HCT116 (cell line): ENCODE measurements around the gene NEK6. TPM values are rescaled to one million over a fixed set of nuclear protein-coding genes. Genes with fewer than 3 reads are reported as not detected.

Source experiments
- ATAC-seq: fragments of 200-7000 bp; cut with Tn5 transposase; 2 replicates; pipeline ENCODE4 v1.9.1; 2020; ENCODE audit warnings: mild to moderate bottlenecking, moderate library complexity
- BruUV-seq: library from RNA; stranded (reverse); fragments of 400-500 nt; replicated peaks from 2 replicates; lab custom pipeline; 2021; lab: Mats Ljungman, UMichigan
- CTCF ChIA-PET: fragments of 300-600 bp; sonication (Branson Sonifier 250); formaldehyde crosslinking; loops from one replicate; lab custom pipeline; 2021; ENCODE audit warnings: antibody characterized with exemption; lab: Charles Lee
- POLR2A ChIA-PET: fragments of 300-600, 350-600 bp; sonication (Branson Sonifier 250); formaldehyde crosslinking; loops from one replicate; lab custom pipeline; 2021; ENCODE audit warnings: antibody characterized with exemption; lab: Charles Lee
- RAD21 ChIA-PET, 2 experiments: fragments of 300-600 bp; sonication (Branson Sonifier 250); formaldehyde crosslinking; loops; one replicate each; lab custom pipeline; 2023; ENCODE audit warnings: low total read pairs in 2 of 2; ENCODE audit not compliant: uncharacterized antibody in 2 of 2, unreplicated experiment in 2 of 2, low non-redundant PET in 1 of 2; lab: Charles Lee
- DNase-seq: peaks from one replicate; pipeline ENCODE4 v3.0.0-alpha.2; 2010; ENCODE audit warnings: low read depth, low spot score
- H2AFZ ChIP-seq: fragments of 200-600 bp; shearing (Covaris generic), sonication (generic); 2 replicates; pipeline ENCODE4 v1.6.1; 2017; ENCODE audit warnings: low read depth, mixed run types, mixed read lengths, antibody characterized with exemption, low read length; ENCODE audit not compliant: poor library complexity, severe bottlenecking
- H3K27ac ChIP-seq: 2 replicates; pipeline ENCODE4 v1.5.1; 2012; ENCODE audit warnings: low read depth, low read length
- H3K27me3 ChIP-seq: fragments of 200-600 bp; sonication (generic); 2 replicates; pipeline ENCODE4 v1.6.1; 2016; ENCODE audit warnings: mixed run types, low read length, mixed read lengths; ENCODE audit not compliant: insufficient read depth
- H3K36me3 ChIP-seq, 2 experiments: fragments of 200-500 bp in 1 of 2; fragments of 200-600 bp in 1 of 2; sonication (Bioruptor generic) in 1 of 2; sonication (generic) in 1 of 2; 2 replicates each; pipeline versions ENCODE4 v1.5.1 to v1.6.1; 2014 to 2016; ENCODE audit warnings: low read length in 2 of 2, inconsistent platforms in 1 of 2, mixed read lengths in 1 of 2, mixed run types in 1 of 2; ENCODE audit not compliant: insufficient read depth in 2 of 2, control insufficient read depth in 1 of 2
- H3K4me1 ChIP-seq, 2 experiments: fragments of 200-600 bp in 1 of 2; sonication (generic) in 1 of 2; 2 replicates each; pipeline versions ENCODE4 v1.5.1 to v1.6.1; 2012 to 2017; ENCODE audit warnings: low read length in 2 of 2, inconsistent platforms in 1 of 2, mild to moderate bottlenecking in 1 of 2, mixed read lengths in 1 of 2, mixed run types in 1 of 2, moderate library complexity in 1 of 2; ENCODE audit not compliant: insufficient read depth in 2 of 2, control insufficient read depth in 1 of 2
- H3K4me2 ChIP-seq: fragments of 200-600 bp; sonication (generic); 2 replicates; pipeline ENCODE4 v1.6.1; 2017; ENCODE audit warnings: mixed run types, low read length, mixed read lengths
- H3K4me3 ChIP-seq, 2 experiments: fragments of 200-600 bp in 1 of 2; sonication (generic) in 1 of 2; replicated peaks in 1 of 2; 2 replicates each; pipeline ENCODE4 v1.5.1; 2011 to 2016; ENCODE audit warnings: low read length in 2 of 2, control low read depth in 1 of 2, low read depth in 1 of 2, mild to moderate bottlenecking in 1 of 2, mixed read lengths in 1 of 2, mixed run types in 1 of 2
- H3K79me2 ChIP-seq: fragments of 200-600 bp; sonication (generic); 2 replicates; pipeline ENCODE4 v1.6.1; 2017; ENCODE audit warnings: mild to moderate bottlenecking, mixed run types, low read length, moderate library complexity, mixed read lengths; ENCODE audit not compliant: insufficient read depth
- H3K9ac ChIP-seq: fragments of 200-600 bp; sonication (generic); 2 replicates; pipeline ENCODE4 v1.6.1; 2016; ENCODE audit warnings: low read length, mixed read lengths
- H3K9me2 ChIP-seq: fragments of 200-600 bp; sonication (generic), shearing (Covaris generic); 2 replicates; pipeline ENCODE4 v1.6.1; 2017; ENCODE audit warnings: mixed run types, mild to moderate bottlenecking, moderate library complexity; ENCODE audit not compliant: insufficient read depth
- H3K9me3 ChIP-seq, 2 experiments: fragments of 200-500 bp in 1 of 2; fragments of 200-600 bp in 1 of 2; sonication (Bioruptor generic) in 1 of 2; sonication (generic) in 1 of 2; 2 replicates each; pipeline ENCODE4 v1.6.1; 2014 to 2017; ENCODE audit warnings: low read length in 2 of 2, mixed read lengths in 2 of 2, inconsistent platforms in 1 of 2, low read depth in 1 of 2, mild to moderate bottlenecking in 1 of 2, mixed run types in 1 of 2, moderate library complexity in 1 of 2; ENCODE audit not compliant: control insufficient read depth in 1 of 2, insufficient read depth in 1 of 2
- H4K20me1 ChIP-seq: fragments of 200-600 bp; sonication (generic), shearing (Covaris generic); 2 replicates; pipeline ENCODE4 v1.6.1; 2017; ENCODE audit warnings: mixed run types, mild to moderate bottlenecking, moderate library complexity; ENCODE audit not compliant: insufficient read depth
- ATF3 ChIP-seq: IDR thresholded peaks from 2 replicates; pipeline ENCODE4 v1.6.1; 2012
- CEBPB ChIP-seq: IDR thresholded peaks from 2 replicates; pipeline ENCODE4 v1.6.1; 2012; ENCODE audit warnings: low read depth
- CTCF ChIP-seq, 3 experiments: fragments of 200-600 bp in 1 of 3; sonication (generic) in 1 of 3; IDR thresholded peaks in 2 of 3; conservative IDR thresholded peaks in 1 of 3; 2 replicates each; pipeline ENCODE4 v1.5.1; 2012 to 2017; ENCODE audit warnings: low read depth in 2 of 3, low read length in 2 of 3, antibody characterized with exemption in 1 of 3, borderline replicate concordance in 1 of 3, control low read depth in 1 of 3, mild to moderate bottlenecking in 1 of 3, mixed read lengths in 1 of 3, mixed run types in 1 of 3, moderate library complexity in 1 of 3; ENCODE audit not compliant: insufficient read depth in 1 of 3
- EGR1 ChIP-seq: IDR thresholded peaks from 2 replicates; pipeline ENCODE4 v1.6.1; 2012; ENCODE audit warnings: low read depth
- ELF1 ChIP-seq: IDR thresholded peaks from 2 replicates; pipeline ENCODE4 v1.6.1; 2012; ENCODE audit warnings: low read depth, borderline replicate concordance
- EZH2 ChIP-seq: fragments of 200-600 bp; sonication (generic); IDR thresholded peaks from 2 replicates; pipeline ENCODE4 v1.6.1; 2017; ENCODE audit warnings: antibody characterized with exemption, mixed run types
- EZH2phosphoT487 ChIP-seq: fragments of 200-600 bp; IDR thresholded peaks from 2 replicates; pipeline ENCODE4 v1.6.1; 2018; ENCODE audit warnings: antibody characterized with exemption, borderline replicate concordance
- JUND ChIP-seq: IDR thresholded peaks from 2 replicates; pipeline ENCODE4 v1.6.1; 2012
- MAX ChIP-seq: IDR thresholded peaks from 2 replicates; pipeline ENCODE4 v1.6.1; 2012
- POLR2A ChIP-seq: IDR thresholded peaks from 2 replicates; pipeline ENCODE4 v1.7.0; 2011; ENCODE audit warnings: borderline replicate concordance; ENCODE audit not compliant: insufficient read depth, insufficient read length; ENCODE audit errors: extremely low read depth
- POLR2AphosphoS5 ChIP-seq: IDR thresholded peaks from 2 replicates; pipeline ENCODE4 v1.6.1; 2011; ENCODE audit warnings: mild to moderate bottlenecking, low read depth, low read length, moderate library complexity
- SIN3A ChIP-seq: IDR thresholded peaks from 2 replicates; pipeline ENCODE4 v1.6.1; 2012; ENCODE audit warnings: low read depth
- SP1 ChIP-seq: IDR thresholded peaks from 2 replicates; pipeline ENCODE4 v1.6.1; 2012; ENCODE audit warnings: low read depth
- SRF ChIP-seq: IDR thresholded peaks from 2 replicates; pipeline ENCODE4 v1.6.1; 2012; ENCODE audit warnings: low read depth
- TCF7L2 ChIP-seq: IDR thresholded peaks from 2 replicates; pipeline ENCODE4 v1.7.0; 2011; ENCODE audit warnings: borderline replicate concordance, inconsistent platforms; ENCODE audit not compliant: insufficient read depth, insufficient read length; ENCODE audit errors: extremely low read depth
- ZNF274 ChIP-seq: fragments of 200-500 bp; sonication (Bioruptor generic); IDR thresholded peaks from 2 replicates; pipeline ENCODE4 v1.6.1; 2014; ENCODE audit warnings: mild to moderate bottlenecking, low read depth, low read length, inconsistent platforms
- intact Hi-C: fragments of 100-400 bp; cut with micrococcal nuclease; formaldehyde crosslinking; loops from 2 replicates; pipeline ENCODE4 v1.10.0; 2022
- total RNA-seq: library from RNA; stranded (reverse); gene quantifications from one replicate; pipeline ENCODE4 v1.2.1, GENCODE V29; 2021; ENCODE audit not compliant: unreplicated experiment
- TF ChIP-seq, protein P1 (sequence below): IDR thresholded peaks from 2 replicates; pipeline ENCODE4 v1.6.1; 2011; ENCODE audit warnings: mild to moderate bottlenecking, low read length, moderate library complexity; ENCODE audit not compliant: insufficient replicate concordance; ENCODE audit errors: extremely low read depth
- TF ChIP-seq, protein P2 (sequence below): IDR thresholded peaks from 2 replicates; pipeline ENCODE4 v1.6.1; 2012; ENCODE audit warnings: low read depth

NEK6 gene
- total RNA-seq, 1 experiment from 2014 or later, result 40.8 TPM

DNA sequence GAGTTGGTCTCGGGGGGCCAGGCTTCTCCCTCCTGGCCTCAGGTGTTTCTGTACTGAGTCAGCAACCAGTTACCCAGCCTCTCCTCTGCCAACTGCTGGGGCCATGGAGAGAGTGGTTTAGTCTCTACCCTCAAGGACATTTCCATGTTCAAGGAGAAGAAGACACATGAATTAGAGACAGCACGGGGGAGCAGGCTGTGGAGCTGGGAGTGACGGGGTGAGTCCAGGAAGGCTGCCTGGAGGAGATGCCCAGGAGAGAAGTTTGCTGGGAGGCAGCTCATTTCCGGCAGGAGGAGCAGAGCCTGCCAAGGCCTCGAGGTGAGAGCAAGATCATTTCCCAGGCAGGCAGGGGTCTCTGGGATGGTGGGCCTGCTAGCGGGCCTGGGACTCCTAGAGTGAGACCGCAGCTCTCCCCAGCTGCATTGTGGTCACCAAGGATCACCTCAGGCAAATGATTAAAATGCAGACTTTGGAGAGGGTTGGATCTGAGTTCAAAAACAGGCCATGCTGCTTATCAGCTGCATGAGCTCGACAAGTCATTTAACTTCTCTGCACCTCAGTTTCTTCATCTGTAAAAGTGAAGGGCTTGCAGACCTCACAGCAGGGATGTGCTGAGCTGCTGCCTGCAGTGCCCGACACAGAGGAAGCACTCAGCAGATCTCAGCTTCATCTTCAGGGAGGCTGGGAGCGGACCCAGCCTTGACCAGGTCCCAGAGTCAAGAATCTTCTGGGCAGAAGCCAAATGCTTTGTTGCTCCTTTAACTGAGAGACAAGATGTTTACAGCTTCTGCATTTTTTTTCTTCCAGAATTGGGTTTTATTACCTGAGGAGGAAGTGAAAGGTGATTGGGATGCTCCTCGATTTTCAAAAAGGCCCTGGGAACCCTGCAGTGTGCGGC, 35.2 kb downstream of the NEK6 start:
- H3K27me3 ChIP-seq, result no peaks in the 10 kb centered on the region
- POLR2A ChIA-PET, result no interaction called here
- ATAC-seq (no peak), DNase-seq (no peak)
- intact Hi-C loops, result no loop called here
- peak overlapping the region; percentile 9; the same call in 1 of the 2 replicates for H3K4me2 ChIP-seq
- no peak overlapping the region for H3K9ac ChIP-seq
- H3K79me2 ChIP-seq, result peaks cover 15% of the 10 kb centered on the region
- H3K4me1 ChIP-seq, result peaks cover 33 to 78% of the 10 kb centered on the region in 2 experiments
- H3K36me3 ChIP-seq, result no peaks in the 10 kb centered on the region
- no peak overlapping the region for H2AFZ ChIP-seq
- no peaks in the 10 kb centered on the region for H4K20me1 ChIP-seq
- TF ChIP-seq ATF3 (no peak), MAX (no peak), EZH2 (no peak), EZH2phosphoT487 (no peak), SIN3A (no peak), JUND (no peak), POLR2A (no peak), EGR1 (no peak), POLR2AphosphoS5 (no peak), SRF (no peak), ELF1 (no peak), ZNF274 (no peak), TCF7L2 (no peak), CTCF (IDR thresholded peaks at IDR 0.05 in 2 of 3, conservative IDR thresholded peaks at IDR 0.05 in 1 of 3; ENCODE audit: borderline replicate concordance in 1 of 3, insufficient read depth in 1 of 3, low read depth in 2 of 3, low read length in 2 of 3) (no peak), SP1 (no peak), CEBPB (no peak)
- TF ChIP-seq, protein P1, sequence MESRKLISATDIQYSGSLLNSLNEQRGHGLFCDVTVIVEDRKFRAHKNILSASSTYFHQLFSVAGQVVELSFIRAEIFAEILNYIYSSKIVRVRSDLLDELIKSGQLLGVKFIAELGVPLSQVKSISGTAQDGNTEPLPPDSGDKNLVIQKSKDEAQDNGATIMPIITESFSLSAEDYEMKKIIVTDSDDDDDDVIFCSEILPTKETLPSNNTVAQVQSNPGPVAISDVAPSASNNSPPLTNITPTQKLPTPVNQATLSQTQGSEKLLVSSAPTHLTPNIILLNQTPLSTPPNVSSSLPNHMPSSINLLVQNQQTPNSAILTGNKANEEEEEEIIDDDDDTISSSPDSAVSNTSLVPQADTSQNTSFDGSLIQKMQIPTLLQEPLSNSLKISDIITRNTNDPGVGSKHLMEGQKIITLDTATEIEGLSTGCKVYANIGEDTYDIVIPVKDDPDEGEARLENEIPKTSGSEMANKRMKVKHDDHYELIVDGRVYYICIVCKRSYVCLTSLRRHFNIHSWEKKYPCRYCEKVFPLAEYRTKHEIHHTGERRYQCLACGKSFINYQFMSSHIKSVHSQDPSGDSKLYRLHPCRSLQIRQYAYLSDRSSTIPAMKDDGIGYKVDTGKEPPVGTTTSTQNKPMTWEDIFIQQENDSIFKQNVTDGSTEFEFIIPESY, result no peak
- TF ChIP-seq, protein P2, sequence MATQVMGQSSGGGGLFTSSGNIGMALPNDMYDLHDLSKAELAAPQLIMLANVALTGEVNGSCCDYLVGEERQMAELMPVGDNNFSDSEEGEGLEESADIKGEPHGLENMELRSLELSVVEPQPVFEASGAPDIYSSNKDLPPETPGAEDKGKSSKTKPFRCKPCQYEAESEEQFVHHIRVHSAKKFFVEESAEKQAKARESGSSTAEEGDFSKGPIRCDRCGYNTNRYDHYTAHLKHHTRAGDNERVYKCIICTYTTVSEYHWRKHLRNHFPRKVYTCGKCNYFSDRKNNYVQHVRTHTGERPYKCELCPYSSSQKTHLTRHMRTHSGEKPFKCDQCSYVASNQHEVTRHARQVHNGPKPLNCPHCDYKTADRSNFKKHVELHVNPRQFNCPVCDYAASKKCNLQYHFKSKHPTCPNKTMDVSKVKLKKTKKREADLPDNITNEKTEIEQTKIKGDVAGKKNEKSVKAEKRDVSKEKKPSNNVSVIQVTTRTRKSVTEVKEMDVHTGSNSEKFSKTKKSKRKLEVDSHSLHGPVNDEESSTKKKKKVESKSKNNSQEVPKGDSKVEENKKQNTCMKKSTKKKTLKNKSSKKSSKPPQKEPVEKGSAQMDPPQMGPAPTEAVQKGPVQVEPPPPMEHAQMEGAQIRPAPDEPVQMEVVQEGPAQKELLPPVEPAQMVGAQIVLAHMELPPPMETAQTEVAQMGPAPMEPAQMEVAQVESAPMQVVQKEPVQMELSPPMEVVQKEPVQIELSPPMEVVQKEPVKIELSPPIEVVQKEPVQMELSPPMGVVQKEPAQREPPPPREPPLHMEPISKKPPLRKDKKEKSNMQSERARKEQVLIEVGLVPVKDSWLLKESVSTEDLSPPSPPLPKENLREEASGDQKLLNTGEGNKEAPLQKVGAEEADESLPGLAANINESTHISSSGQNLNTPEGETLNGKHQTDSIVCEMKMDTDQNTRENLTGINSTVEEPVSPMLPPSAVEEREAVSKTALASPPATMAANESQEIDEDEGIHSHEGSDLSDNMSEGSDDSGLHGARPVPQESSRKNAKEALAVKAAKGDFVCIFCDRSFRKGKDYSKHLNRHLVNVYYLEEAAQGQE, result no peak
- CTCF ChIA-PET, result no interaction called here
- RAD21 ChIA-PET, result no interaction called here
- H3K9me3 ChIP-seq, result no peaks in the 10 kb centered on the region
- no peak overlapping the region for H3K4me3 ChIP-seq
- BruUV-seq, result no TSS peak
- no peak overlapping the region for H3K27ac ChIP-seq
- no peaks in the 10 kb centered on the region for H3K9me2 ChIP-seq
